Retina (tissue), 1 donor: ENCODE measurements around the gene CHRNE.
A peak's percentile ranks its signal among the peaks of the same experiment; 100 is the strongest.
"Not testable (repeated sequence)": the region's sequence is repeated elsewhere in the genome, so short reads cannot be mapped to it uniquely, and the experiment has no call there.

Experiments
- DNase-seq: peaks from one replicate; pipeline ENCODE4 v3.0.0-alpha.2; 2016

The CHRNE gene

GRCh38 chr17:4881761-4882555, 20.9 kb downstream of the CHRNE start:
- DNase-seq = peak; percentile 63

GRCh38 chr17:4880857-4881256, 22.0 kb downstream of the CHRNE start:
- DNase-seq = no peak

- no peak for DNase-seq
Measured at GRCh38 chr17:4879601-4880000, 23.3 kb downstream of the CHRNE start.

GRCh38 chr17:4877089-4877488, 25.8 kb downstream of the CHRNE start:
- DNase-seq = no peak

- DNase-seq = no peak
Measured at GRCh38 chr17:4872786-4873185, 30.1 kb downstream of the CHRNE start.

GRCh38 chr17:4870855-4871254, 32.0 kb downstream of the CHRNE start:
- DNase-seq = no peak

- DNase-seq = not testable (repeated sequence)
Measured at GRCh38 chr17:4869058-4869998, 33.6 kb downstream of the CHRNE start.

GRCh38 chr17:4867535-4867934, 35.4 kb downstream of the CHRNE start:
- DNase-seq = not testable (repeated sequence)

- no peak for DNase-seq
Measured at GRCh38 chr17:4863321-4863720, 39.6 kb downstream of the CHRNE start.

GRCh38 chr17:4862720-4863119, 40.2 kb downstream of the CHRNE start:
- no peak for DNase-seq

GRCh38 chr17:4861052-4861451, 41.8 kb downstream of the CHRNE start:
- DNase-seq = no peak

GRCh38 chr17:4860651-4861050, 42.2 kb downstream of the CHRNE start:
- no peak for DNase-seq

GRCh38 chr17:4859816-4860625, 42.9 kb downstream of the CHRNE start:
- no peak for DNase-seq

GRCh38 chr17:4858882-4859260, 44.0 kb downstream of the CHRNE start:
- no peak for DNase-seq

- DNase-seq = peak; percentile 62
Measured at GRCh38 chr17:4858068-4858881, 44.6 kb downstream of the CHRNE start.

- not testable (repeated sequence) for DNase-seq
Measured at GRCh38 chr17:4857347-4857746, 45.6 kb downstream of the CHRNE start.

GRCh38 chr17:4856937-4857314, 46.0 kb downstream of the CHRNE start:
- no peak for DNase-seq

GRCh38 chr17:4856271-4856936, 46.5 kb downstream of the CHRNE start:
- no peak for DNase-seq

- no peak for DNase-seq
Measured at GRCh38 chr17:4854111-4854681, 48.7 kb downstream of the CHRNE start.

- DNase-seq = no peak
Measured at GRCh38 chr17:4853208-4853671, 49.7 kb downstream of the CHRNE start.
